ENCODE measurements around the gene TPSAB1.

Gene TPSAB1

DNA sequence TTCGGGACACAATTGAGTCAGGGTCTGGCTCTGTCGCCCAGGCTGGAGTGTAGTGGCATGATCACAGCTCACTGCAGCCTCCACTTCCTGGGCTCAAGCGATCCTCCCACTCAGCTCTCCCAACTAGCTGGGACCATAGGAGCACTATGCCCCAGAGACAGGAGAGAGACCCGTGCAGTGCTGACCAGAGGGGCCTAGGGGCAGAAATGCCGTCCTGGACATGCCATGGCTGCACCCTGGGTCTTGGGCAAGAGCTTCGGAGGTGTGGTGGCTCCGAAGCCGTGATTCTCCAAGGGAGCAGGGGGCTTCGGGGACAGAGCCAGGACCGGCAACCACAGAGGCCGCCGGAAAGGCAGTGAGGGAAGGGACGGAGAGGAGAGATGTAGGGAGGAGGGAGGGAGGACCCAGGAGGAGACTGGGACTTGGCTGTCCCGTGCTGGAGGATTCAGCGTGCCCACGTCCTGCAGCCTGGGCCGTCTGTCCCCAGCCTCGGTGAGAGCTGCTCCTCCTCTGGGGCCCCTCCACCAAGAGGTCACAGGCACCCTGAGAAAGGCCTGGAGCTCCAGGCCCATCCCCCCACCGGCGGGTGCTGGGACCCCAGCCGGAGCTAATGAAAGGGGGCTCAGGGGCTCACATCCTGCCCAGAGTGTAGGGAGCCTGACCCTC lies 37.2 kb downstream of the TPSAB1 start:
- TF ChIP-seq, protein P1, sequence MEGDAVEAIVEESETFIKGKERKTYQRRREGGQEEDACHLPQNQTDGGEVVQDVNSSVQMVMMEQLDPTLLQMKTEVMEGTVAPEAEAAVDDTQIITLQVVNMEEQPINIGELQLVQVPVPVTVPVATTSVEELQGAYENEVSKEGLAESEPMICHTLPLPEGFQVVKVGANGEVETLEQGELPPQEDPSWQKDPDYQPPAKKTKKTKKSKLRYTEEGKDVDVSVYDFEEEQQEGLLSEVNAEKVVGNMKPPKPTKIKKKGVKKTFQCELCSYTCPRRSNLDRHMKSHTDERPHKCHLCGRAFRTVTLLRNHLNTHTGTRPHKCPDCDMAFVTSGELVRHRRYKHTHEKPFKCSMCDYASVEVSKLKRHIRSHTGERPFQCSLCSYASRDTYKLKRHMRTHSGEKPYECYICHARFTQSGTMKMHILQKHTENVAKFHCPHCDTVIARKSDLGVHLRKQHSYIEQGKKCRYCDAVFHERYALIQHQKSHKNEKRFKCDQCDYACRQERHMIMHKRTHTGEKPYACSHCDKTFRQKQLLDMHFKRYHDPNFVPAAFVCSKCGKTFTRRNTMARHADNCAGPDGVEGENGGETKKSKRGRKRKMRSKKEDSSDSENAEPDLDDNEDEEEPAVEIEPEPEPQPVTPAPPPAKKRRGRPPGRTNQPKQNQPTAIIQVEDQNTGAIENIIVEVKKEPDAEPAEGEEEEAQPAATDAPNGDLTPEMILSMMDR (IDR thresholded peaks at IDR 0.05; ENCODE audit: insufficient read depth, low read length, poor library complexity, severe bottlenecking), result no peak
- no peak for TF ChIP-seq EZH2phosphoT487 (conservative IDR thresholded peaks at IDR 0.05; ENCODE audit: low read length)
- Histone ChIP-seq H3K4me3 (ENCODE audit: insufficient read depth, low read length, poor library complexity, severe bottlenecking) (no peak overlapping the region), H3F3A (ENCODE audit: insufficient read depth) (no peaks in the 10 kb centered on the region), H3K79me2 (ENCODE audit: insufficient read depth, low read length) (no peaks in the 10 kb centered on the region), H3K27ac (ENCODE audit: low read depth, low read length) (no peak overlapping the region), H3K36me3 (ENCODE audit: low read length) (no peaks in the 10 kb centered on the region), H4K20me1 (ENCODE audit: low read depth, low read length) (no peaks in the 10 kb centered on the region), H3K9me2 (replicated peaks; ENCODE audit: insufficient read depth, low read length) (no peaks in the 10 kb centered on the region), H2AFZ (ENCODE audit: low read depth, low read length, severe bottlenecking) (no peak overlapping the region), H3K4me2 (ENCODE audit: low read depth, low read length, poor library complexity, severe bottlenecking) (no peak overlapping the region), H3K9me3 (ENCODE audit: insufficient read depth, low read length) (no peaks in the 10 kb centered on the region), H3K27me3 (ENCODE audit: low read length) (no peaks in the 10 kb centered on the region), H3K9ac (ENCODE audit: low read length) (no peak overlapping the region)

DNA sequence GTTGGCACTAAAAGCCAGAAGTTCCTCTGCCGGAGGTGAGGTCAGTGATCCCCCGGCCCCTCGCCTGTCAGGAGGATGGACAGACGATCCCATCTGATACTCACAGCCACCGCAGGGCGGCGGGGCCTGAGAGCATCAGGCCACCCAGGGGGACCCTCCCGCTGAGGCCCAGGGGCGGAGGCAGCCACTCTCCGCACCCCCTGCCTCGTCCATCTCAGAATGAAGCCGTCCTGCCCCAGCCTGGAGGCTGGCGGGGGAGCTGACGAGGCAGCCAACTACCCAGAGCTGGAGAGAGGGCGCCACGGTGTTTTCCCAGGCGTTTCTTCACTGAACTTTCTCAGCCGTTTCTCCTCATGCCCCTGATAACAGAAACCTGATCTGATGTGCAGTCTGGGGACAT lies 38.0 kb downstream of the TPSAB1 start:
- no peaks in the 10 kb centered on the region for H3K9me3 ChIP-seq (ENCODE audit: insufficient read depth, low read length)
- no peaks in the 10 kb centered on the region for H4K20me1 ChIP-seq (ENCODE audit: low read depth, low read length)
- H3K79me2 ChIP-seq (ENCODE audit: insufficient read depth, low read length), result no peaks in the 10 kb centered on the region
- TF ChIP-seq EZH2phosphoT487 (conservative IDR thresholded peaks at IDR 0.05; ENCODE audit: low read length), result no peak
- TF ChIP-seq, protein P1 (IDR thresholded peaks at IDR 0.05; ENCODE audit: insufficient read depth, low read length, poor library complexity, severe bottlenecking), result no peak
- H3K4me3 ChIP-seq (ENCODE audit: insufficient read depth, low read length, poor library complexity, severe bottlenecking), result no peak overlapping the region
- H3K9me2 ChIP-seq (replicated peaks; ENCODE audit: insufficient read depth, low read length), result no peaks in the 10 kb centered on the region
- no peaks in the 10 kb centered on the region for H3K36me3 ChIP-seq (ENCODE audit: low read length)
- no peak overlapping the region for H3K9ac ChIP-seq (ENCODE audit: low read length)
- no peaks in the 10 kb centered on the region for H3K27me3 ChIP-seq (ENCODE audit: low read length)
- H3F3A ChIP-seq (ENCODE audit: insufficient read depth), result no peaks in the 10 kb centered on the region
- H3K4me2 ChIP-seq (ENCODE audit: low read depth, low read length, poor library complexity, severe bottlenecking), result no peak overlapping the region
- no peak overlapping the region for H2AFZ ChIP-seq (ENCODE audit: low read depth, low read length, severe bottlenecking)
- H3K27ac ChIP-seq (ENCODE audit: low read depth, low read length), result no peak overlapping the region

DNA sequence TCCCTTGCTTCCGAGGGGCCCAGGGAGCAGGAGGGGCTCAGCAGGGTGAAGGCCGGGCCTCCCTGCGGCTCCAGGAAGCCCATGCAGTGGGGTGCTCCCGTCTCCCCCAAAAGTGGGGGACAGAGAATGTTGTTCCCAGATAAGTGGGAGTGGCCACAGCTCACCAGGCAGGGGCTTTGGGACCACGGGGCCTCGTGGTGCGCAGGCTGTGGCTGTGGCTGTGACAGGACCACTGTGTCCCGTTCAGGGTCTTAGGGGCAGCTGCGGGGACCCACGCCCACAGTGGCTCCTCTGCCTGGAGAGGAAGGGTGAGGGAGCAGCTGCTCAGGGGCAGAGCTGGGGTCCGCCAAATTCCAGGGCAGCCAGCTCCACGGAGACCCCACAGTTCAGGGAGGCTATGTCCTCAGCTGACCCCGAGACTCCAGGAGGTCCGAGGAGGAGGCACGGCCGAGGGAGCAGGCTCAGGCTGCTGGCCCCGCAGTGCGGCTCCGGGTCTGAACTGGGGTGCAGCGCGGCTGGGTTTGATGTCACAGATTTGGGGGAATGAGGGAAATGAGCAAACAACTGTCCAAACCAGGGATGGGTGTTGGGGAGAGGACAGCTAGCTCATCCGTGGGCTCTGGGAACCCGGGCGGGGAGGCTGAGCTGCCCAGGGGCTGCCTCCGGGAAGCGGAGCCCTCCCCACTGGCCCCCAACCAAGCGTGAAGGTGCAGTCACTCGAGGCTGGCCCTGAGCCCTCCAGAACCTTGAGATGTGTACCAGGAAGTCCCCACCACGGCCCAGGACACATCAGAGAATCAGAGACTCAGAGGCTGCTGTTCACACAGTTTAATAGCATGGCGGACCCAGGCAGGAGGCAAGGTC lies 38.8 kb downstream of the TPSAB1 start:
- H3F3A ChIP-seq (ENCODE audit: insufficient read depth), result no peaks in the 10 kb centered on the region
- no peak overlapping the region for H3K4me3 ChIP-seq (ENCODE audit: insufficient read depth, low read length, poor library complexity, severe bottlenecking)
- H3K4me2 ChIP-seq (ENCODE audit: low read depth, low read length, poor library complexity, severe bottlenecking), result no peak overlapping the region
- no peaks in the 10 kb centered on the region for H4K20me1 ChIP-seq (ENCODE audit: low read depth, low read length)
- no peak overlapping the region for H3K9ac ChIP-seq (ENCODE audit: low read length)
- H3K27ac ChIP-seq (ENCODE audit: low read depth, low read length), result no peak overlapping the region
- H3K79me2 ChIP-seq (ENCODE audit: insufficient read depth, low read length), result no peaks in the 10 kb centered on the region
- H3K9me3 ChIP-seq (ENCODE audit: insufficient read depth, low read length), result no peaks in the 10 kb centered on the region
- H3K36me3 ChIP-seq (ENCODE audit: low read length), result no peaks in the 10 kb centered on the region
- TF ChIP-seq EZH2phosphoT487 (conservative IDR thresholded peaks at IDR 0.05; ENCODE audit: low read length), result no peak
- TF ChIP-seq, protein P1 (IDR thresholded peaks at IDR 0.05; ENCODE audit: insufficient read depth, low read length, poor library complexity, severe bottlenecking), result no peak
- no peaks in the 10 kb centered on the region for H3K27me3 ChIP-seq (ENCODE audit: low read length)
- H3K9me2 ChIP-seq (replicated peaks; ENCODE audit: insufficient read depth, low read length), result no peaks in the 10 kb centered on the region
- H2AFZ ChIP-seq (ENCODE audit: low read depth, low read length, severe bottlenecking), result no peak overlapping the region

All from SU-DHL-6 (cell line).